HG03565 (cell line): ENCODE data around the gene COQ4.

Experiments used
- ATAC-seq: cut with Tn5 transposase; IDR thresholded peaks from one replicate; pipeline ENCODE4 v1.9.1; 2021; ENCODE audit warnings: mild to moderate bottlenecking, moderate library complexity; ENCODE audit not compliant: unreplicated experiment

The COQ4 gene

GRCh38 chr9:128372188-128372641 lies 49.6 kb downstream of the COQ4 start:
- ATAC-seq = no peak

GRCh38 chr9:128372784-128373183 lies 50.1 kb downstream of the COQ4 start:
- no peak for ATAC-seq

- no peak for ATAC-seq
Observed at GRCh38 chr9:128374221-128374675, 51.6 kb downstream of the COQ4 start.

GRCh38 chr9:128375865-128376264 lies 53.2 kb downstream of the COQ4 start:
- ATAC-seq = no peak

- no peak for ATAC-seq
Observed at GRCh38 chr9:128382261-128382660, 59.6 kb downstream of the COQ4 start.

GRCh38 chr9:128383007-128383753 lies 60.5 kb downstream of the COQ4 start:
- no peak for ATAC-seq
